NT2/D1 (cell line): ENCODE results near the gene NPDC1.

Source experiments
- DNase-seq: peaks from one replicate; pipeline ENCODE4 v3.0.0-alpha.2; 2011; ENCODE audit warnings: low read depth, low spot score
- H3K27me3 ChIP-seq: 2 replicates; pipeline ENCODE4 v1.6.0; 2011; ENCODE audit warnings: mild to moderate bottlenecking; ENCODE audit not compliant: insufficient read length, insufficient read depth
- H3K36me3 ChIP-seq: 2 replicates; pipeline ENCODE4 v1.6.1; 2011; ENCODE audit warnings: mild to moderate bottlenecking, low read length, mixed read lengths; ENCODE audit not compliant: insufficient read depth, insufficient read length
- H3K4me1 ChIP-seq: 2 replicates; pipeline ENCODE4 v1.5.1; 2011; ENCODE audit not compliant: insufficient read depth, insufficient read length
- H3K4me3 ChIP-seq: 2 replicates; pipeline ENCODE4 v1.5.1; 2011; ENCODE audit warnings: low read depth; ENCODE audit not compliant: insufficient read length
- H3K9ac ChIP-seq: 2 replicates; pipeline ENCODE4 v1.6.0; 2011; ENCODE audit warnings: low read depth; ENCODE audit not compliant: insufficient read length
- H3K9me3 ChIP-seq: 2 replicates; pipeline ENCODE4 v1.5.1; 2011; ENCODE audit warnings: mild to moderate bottlenecking, low read length; ENCODE audit not compliant: insufficient read depth
- SUZ12 ChIP-seq: IDR thresholded peaks from 2 replicates; pipeline ENCODE4 v1.6.1; 2011; ENCODE audit not compliant: insufficient read length, insufficient read depth; ENCODE audit errors: extremely low read depth
- YY1 ChIP-seq: IDR thresholded peaks from 2 replicates; pipeline ENCODE4 v1.6.1; 2011; ENCODE audit not compliant: insufficient read length, insufficient read depth
- ZNF274 ChIP-seq: IDR thresholded peaks from 2 replicates; pipeline ENCODE4 v1.6.1; 2011; ENCODE audit warnings: mild to moderate bottlenecking, low read depth, low read length

The NPDC1 gene

GRCh38 chr9:137014776-137015539 lies 31.0 kb downstream of the NPDC1 start:
- no peak for TF ChIP-seq ZNF274
- no peak for TF ChIP-seq YY1
- no peak for TF ChIP-seq SUZ12
- Histone ChIP-seq H3K27me3 (no peaks in the 10 kb centered on the region), H3K9me3 (no peaks in the 10 kb centered on the region; the same call in 1 of the 2 replicates), H3K36me3 (peaks cover 10% of the 10 kb centered on the region), H3K9ac (no peak overlapping the region), H3K4me3 (no peak overlapping the region), H3K4me1 (peaks cover 2% of the 10 kb centered on the region)
- no peak for DNase-seq

GRCh38 chr9:137014166-137014565 lies 31.8 kb downstream of the NPDC1 start:
- TF ChIP-seq SUZ12 (no peak), YY1 (no peak), ZNF274 (no peak)
- H3K36me3 ChIP-seq = peaks cover 10% of the 10 kb centered on the region
- no peak overlapping the region for H3K9ac ChIP-seq
- H3K9me3 ChIP-seq = no peaks in the 10 kb centered on the region; the same call in 1 of the 2 replicates
- no peak overlapping the region for H3K4me3 ChIP-seq
- peaks cover 2% of the 10 kb centered on the region for H3K4me1 ChIP-seq
- DNase-seq = no peak
- no peaks in the 10 kb centered on the region for H3K27me3 ChIP-seq

GRCh38 chr9:137013571-137013940 lies 32.4 kb downstream of the NPDC1 start:
- Histone ChIP-seq H3K4me1 (no peaks in the 10 kb centered on the region), H3K36me3 (peaks cover 10% of the 10 kb centered on the region), H3K27me3 (no peaks in the 10 kb centered on the region), H3K9me3 (no peaks in the 10 kb centered on the region; the same call in 1 of the 2 replicates), H3K9ac (no peak overlapping the region), H3K4me3 (no peak overlapping the region)
- no peak for DNase-seq
- TF ChIP-seq ZNF274 (no peak), SUZ12 (no peak), YY1 (no peak)

- Histone ChIP-seq H3K9ac (no peak overlapping the region), H3K27me3 (no peaks in the 10 kb centered on the region), H3K9me3 (no peaks in the 10 kb centered on the region; the same call in 1 of the 2 replicates), H3K4me3 (no peak overlapping the region), H3K4me1 (no peaks in the 10 kb centered on the region), H3K36me3 (peaks cover 10% of the 10 kb centered on the region)
- no peak for DNase-seq
- TF ChIP-seq ZNF274 (no peak), YY1 (no peak), SUZ12 (no peak)
These were observed 33.0 kb downstream of the NPDC1 start for GRCh38 chr9:137012694-137013570.

- Histone ChIP-seq H3K9me3 (no peaks in the 10 kb centered on the region; the same call in 1 of the 2 replicates), H3K4me3 (no peak overlapping the region), H3K27me3 (no peaks in the 10 kb centered on the region), H3K4me1 (no peaks in the 10 kb centered on the region), H3K36me3 (peaks cover 10% of the 10 kb centered on the region), H3K9ac (no peak overlapping the region)
- TF ChIP-seq ZNF274 (no peak), SUZ12 (no peak), YY1 (no peak)
- no peak for DNase-seq
These were observed 33.9 kb downstream of the NPDC1 start for GRCh38 chr9:137011907-137012675.

- peaks cover 2% of the 10 kb centered on the region for H3K36me3 ChIP-seq
- TF ChIP-seq ZNF274 (no peak), SUZ12 (no peak)
These were observed 34.8 kb downstream of the NPDC1 start for GRCh38 chr9:137011156-137011555.

More at GRCh38 chr9:137011156-137011555, 34.8 kb downstream of the NPDC1 start:
- Histone ChIP-seq H3K9ac (no peak overlapping the region), H3K9me3 (no peaks in the 10 kb centered on the region; the same call in 1 of the 2 replicates), H3K4me1 (no peaks in the 10 kb centered on the region), H3K4me3 (no peak overlapping the region), H3K27me3 (no peaks in the 10 kb centered on the region)
- DNase-seq = no peak
